Measurements from ENCODE around the gene GPR146. TPM values are rescaled to one million over a fixed set of nuclear protein-coding genes. Genes with fewer than 3 reads are reported as not detected.
"Not testable (repeated sequence)": the region's sequence is repeated elsewhere in the genome, so short reads cannot be mapped to it uniquely, and the experiment has no call there.

The GPR146 gene
- total RNA-seq, 4 donors from 2014 or later, result 9.2 to 14.5 TPM; not detected in 2

DNA sequence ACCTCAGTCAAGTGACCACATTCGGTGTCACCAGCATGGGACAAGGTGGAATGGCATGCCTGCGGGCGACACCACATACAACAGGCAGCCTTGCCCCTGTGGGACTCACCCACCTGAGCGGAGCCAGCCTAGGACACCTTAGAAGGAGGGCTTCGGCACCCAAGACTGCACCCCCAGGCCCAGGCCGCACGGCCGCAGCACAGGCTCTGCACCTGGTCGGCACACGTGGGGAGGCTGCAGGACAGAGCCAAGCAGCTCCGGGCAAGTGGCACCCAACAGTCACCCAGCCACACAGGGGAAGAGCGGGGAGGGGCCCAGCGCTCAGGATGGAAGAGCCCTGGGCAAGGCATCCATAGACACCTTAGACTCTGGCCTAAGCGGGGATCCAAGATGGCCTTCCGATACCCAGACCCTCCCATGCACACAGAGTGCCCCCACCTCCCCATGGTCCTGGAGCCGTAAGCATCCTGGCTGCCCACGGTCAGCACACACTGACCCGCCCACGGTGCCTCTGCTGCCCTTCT, 27.4 kb downstream of the GPR146 start:
- WGBS, 2 donors (ENCODE audit: low coverage in 1 of 2), result 96% methylated on average over 19 of the region's 19 CpGs; no CpG with 5 or more reads in 1 of the 2 donors
- Histone ChIP-seq H3K9me3 (no peaks in the 10 kb centered on the region), H3K27me3 (no peaks in the 10 kb centered on the region), H3K36me3 (no peaks in the 10 kb centered on the region), H3K4me3 (no peak overlapping the region), H3K27ac (no peak overlapping the region), H3K4me1 (no peaks in the 10 kb centered on the region)
- in situ Hi-C loops (cut with MboI; ENCODE audit: low pct_ligation_motif_present in 1 of 4, low pct_unique_long_range_greater_than_20kb in 1 of 4, low sequenced_read_pairs in 3 of 4) (no loop called here), intact Hi-C loops (cut with DNase I; ENCODE audit: low total_unique reads) (no loop called here)
- TF ChIP-seq, protein P1, sequence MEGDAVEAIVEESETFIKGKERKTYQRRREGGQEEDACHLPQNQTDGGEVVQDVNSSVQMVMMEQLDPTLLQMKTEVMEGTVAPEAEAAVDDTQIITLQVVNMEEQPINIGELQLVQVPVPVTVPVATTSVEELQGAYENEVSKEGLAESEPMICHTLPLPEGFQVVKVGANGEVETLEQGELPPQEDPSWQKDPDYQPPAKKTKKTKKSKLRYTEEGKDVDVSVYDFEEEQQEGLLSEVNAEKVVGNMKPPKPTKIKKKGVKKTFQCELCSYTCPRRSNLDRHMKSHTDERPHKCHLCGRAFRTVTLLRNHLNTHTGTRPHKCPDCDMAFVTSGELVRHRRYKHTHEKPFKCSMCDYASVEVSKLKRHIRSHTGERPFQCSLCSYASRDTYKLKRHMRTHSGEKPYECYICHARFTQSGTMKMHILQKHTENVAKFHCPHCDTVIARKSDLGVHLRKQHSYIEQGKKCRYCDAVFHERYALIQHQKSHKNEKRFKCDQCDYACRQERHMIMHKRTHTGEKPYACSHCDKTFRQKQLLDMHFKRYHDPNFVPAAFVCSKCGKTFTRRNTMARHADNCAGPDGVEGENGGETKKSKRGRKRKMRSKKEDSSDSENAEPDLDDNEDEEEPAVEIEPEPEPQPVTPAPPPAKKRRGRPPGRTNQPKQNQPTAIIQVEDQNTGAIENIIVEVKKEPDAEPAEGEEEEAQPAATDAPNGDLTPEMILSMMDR (IDR thresholded peaks at IDR 0.05), result no peak
- DNase-seq, result no peak

DNA sequence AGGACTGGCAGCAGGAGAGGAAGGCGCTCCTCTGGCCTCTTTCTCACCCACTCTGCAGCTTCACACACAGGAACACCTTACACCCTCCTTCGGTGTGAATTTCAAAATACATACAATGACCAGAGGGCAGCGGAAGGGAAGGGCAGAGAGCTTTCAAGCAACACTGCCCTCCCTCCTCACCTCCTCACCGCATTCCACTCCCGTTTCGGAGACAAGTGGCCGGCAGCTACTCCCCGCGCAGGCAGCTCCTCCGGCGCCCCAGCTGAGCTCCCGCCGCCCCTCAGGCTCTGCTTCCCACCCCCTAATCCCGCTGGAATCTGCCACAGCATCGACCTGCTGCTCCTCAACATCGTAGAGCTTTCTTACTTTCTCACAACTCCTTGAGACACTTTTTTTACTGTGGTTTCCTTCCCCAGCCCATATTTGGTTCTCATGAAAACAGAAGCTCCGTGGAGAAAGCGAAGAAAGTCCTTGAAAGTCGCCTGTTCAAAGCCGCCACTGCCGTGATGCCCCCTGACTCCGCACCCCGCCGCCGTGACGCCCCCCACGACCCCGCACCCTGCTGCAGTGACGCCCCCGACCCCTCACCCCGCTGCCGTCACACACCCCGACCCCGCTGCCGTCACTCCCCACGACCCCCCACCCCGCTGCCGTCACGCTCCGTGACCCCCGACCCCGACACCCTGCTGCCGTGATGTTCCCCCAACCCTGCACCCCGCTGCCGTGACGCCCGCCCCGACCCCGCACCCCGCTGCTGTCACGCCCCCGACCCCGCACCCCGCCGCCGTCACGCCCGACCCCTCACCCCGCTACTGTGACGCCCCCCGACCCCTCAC, 29.0 kb downstream of the GPR146 start:
- WGBS, 2 donors (ENCODE audit: low coverage in 1 of 2), result 24 to 76% methylated on average over 5 to 37 of the region's 61 CpGs
- Histone ChIP-seq H3K27ac (no peak overlapping the region), H3K36me3 (no peaks in the 10 kb centered on the region), H3K4me1 (peaks cover 0 to 2% (median 0%) of the 10 kb centered on the region in 4 donors), H3K9me3 (no peaks in the 10 kb centered on the region), H3K27me3 (no peaks in the 10 kb centered on the region), H3K4me3 (no peak overlapping the region)
- TF ChIP-seq, protein P1 (IDR thresholded peaks at IDR 0.05), result no peak
- no peak for TF ChIP-seq POLR2AphosphoS5 (IDR thresholded peaks at IDR 0.05)
- no peak for TF ChIP-seq POLR2A (IDR thresholded peaks at IDR 0.05)
- TF ChIP-seq EP300 (IDR thresholded peaks at IDR 0.05; ENCODE audit: low read depth), result no peak
- intact Hi-C loops (cut with DNase I; ENCODE audit: low total_unique reads), result no loop called here
- in situ Hi-C loops (cut with MboI; ENCODE audit: low pct_ligation_motif_present in 1 of 4, low pct_unique_long_range_greater_than_20kb in 1 of 4, low sequenced_read_pairs in 3 of 4), result no loop called here
- no peak for DNase-seq

DNA sequence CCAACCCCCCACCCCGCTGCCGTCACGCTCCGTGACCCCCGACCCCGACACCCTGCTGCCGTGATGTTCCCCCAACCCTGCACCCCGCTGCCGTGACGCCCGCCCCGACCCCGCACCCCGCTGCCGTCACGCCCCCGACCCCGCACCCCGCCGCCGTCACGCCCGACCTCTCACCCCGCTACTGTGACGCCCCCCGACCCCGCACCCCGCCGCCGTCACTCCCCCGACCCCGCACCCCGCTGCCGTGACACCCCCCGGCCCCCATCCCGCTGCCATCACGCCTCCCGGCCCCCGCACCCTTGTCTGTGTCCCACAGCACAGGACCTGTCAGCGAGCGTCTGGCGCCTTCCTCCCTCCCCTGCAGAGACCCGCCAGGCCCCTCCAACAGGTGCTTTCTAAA, 29.7 kb downstream of the GPR146 start:
- H3K27me3 ChIP-seq; in situ Hi-C loops (cut with MboI; ENCODE audit: low pct_ligation_motif_present in 1 of 4, low pct_unique_long_range_greater_than_20kb in 1 of 4, low sequenced_read_pairs in 3 of 4); H3K27ac ChIP-seq; DNase-seq; H3K4me1 ChIP-seq; H3K4me3 ChIP-seq; intact Hi-C loops (cut with DNase I; ENCODE audit: low total_unique reads); H3K36me3 ChIP-seq; H3K9me3 ChIP-seq: not testable (repeated sequence)
- 100% methylated on average over 5 of the region's 43 CpGs; no CpG with 5 or more reads in 1 of the 2 donors for WGBS, 2 donors (ENCODE audit: low coverage in 1 of 2)

DNA sequence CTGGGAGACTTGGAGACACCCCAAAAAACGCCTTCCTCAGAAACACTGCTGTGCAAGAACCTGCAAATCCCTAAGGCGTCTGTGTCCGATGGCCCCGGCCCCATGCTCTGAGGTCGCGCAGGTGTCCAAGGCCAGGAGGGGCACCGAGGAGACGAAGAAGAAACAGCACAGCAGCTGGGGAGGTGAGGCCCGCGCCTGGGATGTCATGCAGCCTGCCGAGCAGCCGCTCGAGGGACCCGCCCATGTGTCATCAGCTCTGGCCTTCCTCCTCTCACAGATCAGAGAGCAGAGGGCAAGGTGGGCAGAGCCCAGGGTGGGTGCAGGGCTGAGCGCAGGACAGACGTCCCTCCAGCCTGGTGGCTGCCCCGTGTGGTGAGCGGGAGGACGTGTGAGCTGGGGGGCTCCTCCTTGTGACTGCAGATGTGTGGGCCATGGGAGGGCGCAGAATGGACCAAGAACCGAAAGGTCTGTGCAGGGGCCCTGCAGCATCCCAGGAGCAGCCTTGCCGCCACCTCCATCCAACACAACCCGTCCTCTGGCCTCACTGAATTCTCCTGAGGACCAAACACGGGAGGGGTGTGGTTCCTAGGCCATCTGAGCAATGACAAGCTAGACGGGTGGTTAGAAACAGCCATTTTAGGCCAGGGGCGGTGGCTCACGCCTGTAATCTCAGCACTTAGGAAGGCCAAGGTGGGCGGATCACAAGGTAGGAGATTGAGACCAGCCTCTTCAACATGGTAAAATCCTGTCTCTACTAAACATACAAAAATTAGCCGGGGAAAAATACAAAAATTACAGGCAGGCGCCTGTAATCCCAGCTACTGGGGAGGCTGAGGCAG, 30.5 kb downstream of the GPR146 start:
- no peaks in the 10 kb centered on the region for H3K9me3 ChIP-seq
- in situ Hi-C loops (cut with MboI; ENCODE audit: low pct_ligation_motif_present in 1 of 4, low pct_unique_long_range_greater_than_20kb in 1 of 4, low sequenced_read_pairs in 3 of 4), result no loop called here
- peaks cover 0 to 4% (median 0%) of the 10 kb centered on the region in 4 donors for H3K4me1 ChIP-seq
- H3K36me3 ChIP-seq, result no peaks in the 10 kb centered on the region
- TF ChIP-seq POLR2A (IDR thresholded peaks at IDR 0.05), result no peak
- TF ChIP-seq, protein P1 (IDR thresholded peaks at IDR 0.05), result no peak
- no peak for TF ChIP-seq EP300 (IDR thresholded peaks at IDR 0.05; ENCODE audit: low read depth)
- TF ChIP-seq POLR2AphosphoS5 (IDR thresholded peaks at IDR 0.05), result no peak
- no peak for DNase-seq
- WGBS, 2 donors (ENCODE audit: low coverage in 1 of 2), result 84 to 88% methylated on average over 7 to 30 of the region's 30 CpGs
- H3K27me3 ChIP-seq, result no peaks in the 10 kb centered on the region
- no peak overlapping the region for H3K27ac ChIP-seq
- no peak overlapping the region for H3K4me3 ChIP-seq
- intact Hi-C loops (cut with DNase I; ENCODE audit: low total_unique reads), result no loop called here

Data from transverse colon (tissue), 4 donors.